IPS-15b (cell line): ENCODE results near the gene KCNQ5.

ENCODE experiments used
- H3K27me3 ChIP-seq: one replicate; pipeline ENCODE4 v1.6.1; 2013; ENCODE audit warnings: low read length; ENCODE audit not compliant: control insufficient read depth, insufficient read depth
- H3K36me3 ChIP-seq: one replicate; pipeline ENCODE4 v1.6.1; 2013; ENCODE audit warnings: low read length; ENCODE audit not compliant: control insufficient read depth, insufficient read depth
- H3K4me1 ChIP-seq: one replicate; pipeline ENCODE4 v1.6.1; 2013; ENCODE audit warnings: mild to moderate bottlenecking, low read length; ENCODE audit not compliant: control insufficient read depth, insufficient read depth
- H3K4me3 ChIP-seq: one replicate; pipeline ENCODE4 v1.5.1; 2013; ENCODE audit warnings: low read depth, low read length
- H3K9ac ChIP-seq: one replicate; pipeline ENCODE4 v1.6.1; 2013; ENCODE audit warnings: low read depth, mild to moderate bottlenecking, low read length
- H3K9me3 ChIP-seq: one replicate; pipeline ENCODE4 v1.6.1; 2013; ENCODE audit warnings: mild to moderate bottlenecking, low read length; ENCODE audit not compliant: control insufficient read depth, insufficient read depth

Gene KCNQ5

DNA sequence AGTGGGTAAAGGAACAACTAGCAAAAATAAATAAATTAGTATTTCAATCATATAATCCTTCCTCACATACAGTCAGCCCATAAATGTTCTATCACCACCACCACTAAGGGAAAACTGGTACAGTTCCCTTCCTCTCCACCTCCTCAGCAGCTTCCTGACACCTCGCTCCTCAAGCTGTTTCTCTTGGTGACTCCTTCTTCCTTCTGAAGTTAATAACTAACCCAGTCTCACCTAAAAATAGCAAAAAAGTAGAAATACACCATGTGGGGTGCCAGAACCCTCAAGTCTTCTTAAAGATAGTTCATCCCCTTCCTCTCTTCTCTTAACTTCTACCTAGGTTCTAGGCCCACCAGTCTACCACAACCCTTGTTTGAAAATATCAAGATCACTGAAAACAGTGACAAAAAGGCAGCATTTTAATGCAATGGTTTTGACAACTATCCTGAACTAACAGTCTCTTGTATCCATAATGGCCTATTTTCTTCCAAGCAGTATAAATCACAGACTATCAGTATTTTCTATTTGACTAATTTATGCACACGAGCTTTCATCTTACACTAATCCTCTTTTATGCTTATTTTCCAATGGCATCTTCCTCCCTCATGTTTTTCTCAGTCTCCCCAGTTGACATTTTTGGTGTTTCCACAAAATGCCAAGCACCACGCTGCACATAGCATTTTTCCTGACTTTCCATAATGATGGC is 518.0 kb downstream of the KCNQ5 start:
- H3K36me3 ChIP-seq = no peaks in the 10 kb centered on the region
- no peaks in the 10 kb centered on the region for H3K4me1 ChIP-seq
- no peak overlapping the region for H3K9ac ChIP-seq
- no peaks in the 10 kb centered on the region for H3K27me3 ChIP-seq
- H3K9me3 ChIP-seq = no peaks in the 10 kb centered on the region
- H3K4me3 ChIP-seq = no peak overlapping the region

GRCh38 chr6:73143551-73143950 is 521.7 kb downstream of the KCNQ5 start:
- Histone ChIP-seq H3K36me3 (no peaks in the 10 kb centered on the region), H3K9ac (no peak overlapping the region), H3K4me3 (no peak overlapping the region)

DNA sequence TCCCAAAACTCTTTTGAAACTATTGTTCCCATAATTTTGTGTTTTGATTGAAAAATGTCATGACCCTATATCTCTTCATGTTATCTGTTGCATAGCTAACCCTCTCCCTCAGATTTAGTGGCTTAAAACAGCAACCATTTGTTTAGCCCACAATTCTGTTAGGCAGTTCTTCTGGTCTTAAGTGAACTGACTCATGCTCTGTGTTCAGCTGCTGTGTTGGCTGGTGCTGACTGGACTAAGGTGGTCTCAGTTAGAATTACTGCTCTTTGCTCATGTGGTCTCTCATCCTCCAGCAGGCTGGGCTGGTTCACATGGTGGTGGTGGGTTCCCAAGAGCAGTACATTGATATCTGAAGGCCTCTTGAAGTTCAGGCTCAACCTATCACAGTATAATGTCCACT is 522.7 kb downstream of the KCNQ5 start:
- Histone ChIP-seq H3K27me3 (no peaks in the 10 kb centered on the region), H3K9ac (no peak overlapping the region), H3K36me3 (no peaks in the 10 kb centered on the region), H3K4me3 (no peak overlapping the region), H3K4me1 (no peaks in the 10 kb centered on the region), H3K9me3 (no peaks in the 10 kb centered on the region)

More at GRCh38 chr6:73143551-73143950, 521.7 kb downstream of the KCNQ5 start:
- no peaks in the 10 kb centered on the region for H3K9me3 ChIP-seq
- no peaks in the 10 kb centered on the region for H3K27me3 ChIP-seq
- H3K4me1 ChIP-seq = no peaks in the 10 kb centered on the region

GRCh38 chr6:73145690-73146089 is 523.8 kb downstream of the KCNQ5 start:
- H3K4me3 ChIP-seq = no peak overlapping the region
- no peaks in the 10 kb centered on the region for H3K27me3 ChIP-seq
- no peaks in the 10 kb centered on the region for H3K4me1 ChIP-seq
- H3K9ac ChIP-seq = no peak overlapping the region
- no peaks in the 10 kb centered on the region for H3K9me3 ChIP-seq
- no peaks in the 10 kb centered on the region for H3K36me3 ChIP-seq

DNA sequence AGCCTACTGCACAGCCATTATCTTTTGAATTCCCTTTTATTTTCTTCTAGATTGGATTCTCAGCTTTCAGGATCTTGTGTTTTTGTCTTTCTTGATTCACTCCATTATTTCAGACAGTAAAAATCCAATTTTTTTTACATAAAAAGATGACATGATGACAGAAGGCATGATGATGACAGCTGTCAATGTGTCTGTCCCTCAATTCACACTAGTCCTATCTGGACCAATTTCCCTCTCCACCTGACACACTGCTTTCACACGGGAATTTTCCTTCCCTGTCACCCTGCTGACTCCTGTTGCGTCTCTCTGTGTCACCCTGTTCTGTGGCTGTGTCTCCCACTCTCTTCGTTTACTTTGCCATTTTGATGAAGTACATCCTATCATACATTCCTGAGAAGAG is 529.9 kb downstream of the KCNQ5 start:
- Histone ChIP-seq H3K4me1 (no peaks in the 10 kb centered on the region), H3K4me3 (no peak overlapping the region), H3K9ac (no peak overlapping the region), H3K9me3 (no peaks in the 10 kb centered on the region), H3K27me3 (no peaks in the 10 kb centered on the region), H3K36me3 (no peaks in the 10 kb centered on the region)

DNA sequence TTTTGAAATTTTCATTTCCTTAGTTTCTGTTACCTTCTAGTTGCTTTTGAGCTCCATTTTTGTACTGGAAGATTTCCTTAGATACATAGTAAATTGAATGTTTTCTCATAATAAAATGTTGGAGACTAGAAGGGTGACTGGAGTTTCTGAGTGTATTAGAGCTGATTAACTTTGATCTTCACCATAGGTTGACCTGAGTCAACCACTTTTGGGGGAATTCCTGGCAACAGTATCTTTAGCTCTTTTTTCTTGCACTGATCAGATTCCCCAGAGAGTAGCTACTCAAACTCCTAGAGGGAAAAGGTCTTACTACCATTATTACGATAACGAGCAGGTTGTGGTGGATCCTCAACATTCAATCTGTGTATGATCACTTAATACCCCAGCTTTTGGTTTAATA is 530.7 kb downstream of the KCNQ5 start:
- Histone ChIP-seq H3K27me3 (no peaks in the 10 kb centered on the region), H3K36me3 (no peaks in the 10 kb centered on the region), H3K9ac (no peak overlapping the region), H3K9me3 (no peaks in the 10 kb centered on the region), H3K4me3 (no peak overlapping the region), H3K4me1 (no peaks in the 10 kb centered on the region)

DNA sequence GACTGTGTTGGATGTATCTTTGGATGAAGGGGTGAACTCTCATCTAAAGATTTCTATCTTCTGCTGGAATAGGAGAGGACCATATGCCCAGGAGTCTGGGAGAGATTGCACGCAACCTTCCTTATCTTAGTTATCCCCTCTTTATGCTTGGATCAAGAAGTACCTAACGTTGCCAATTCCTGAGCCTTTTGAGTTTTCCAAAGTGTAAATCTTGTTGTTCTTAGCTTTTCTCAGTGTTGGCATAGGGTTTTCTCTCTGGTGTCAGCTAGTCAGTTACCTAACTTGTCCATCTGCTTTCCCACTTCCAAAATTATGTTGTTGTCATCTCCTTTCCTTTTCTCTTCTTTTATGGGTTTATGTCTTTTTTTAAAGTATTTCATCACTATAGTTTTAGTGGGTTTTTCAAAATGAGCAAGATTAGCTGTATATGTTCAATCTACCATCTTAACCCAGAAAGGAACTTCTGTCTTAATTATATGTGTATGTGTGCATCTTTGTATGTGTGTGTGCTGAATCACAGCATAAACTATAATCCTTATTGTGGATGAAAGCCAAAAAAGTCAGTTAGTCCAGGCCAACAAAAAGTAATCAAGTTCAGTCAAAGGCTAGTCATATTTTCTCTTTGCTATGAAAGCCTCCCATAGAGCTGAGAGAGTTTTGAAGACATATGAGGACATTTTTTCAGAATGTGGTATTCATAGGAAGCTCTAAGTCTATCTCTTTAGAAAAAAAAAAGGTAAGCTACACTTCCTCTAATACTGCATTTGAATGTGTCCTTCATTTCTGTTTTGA is 531.3 kb downstream of the KCNQ5 start:
- Histone ChIP-seq H3K4me1 (no peaks in the 10 kb centered on the region), H3K9me3 (no peaks in the 10 kb centered on the region)

GRCh38 chr6:73156793-73157767 is 535.2 kb downstream of the KCNQ5 start:
- no peak overlapping the region for H3K4me3 ChIP-seq
- no peaks in the 10 kb centered on the region for H3K4me1 ChIP-seq
- H3K9ac ChIP-seq = no peak overlapping the region
- no peaks in the 10 kb centered on the region for H3K36me3 ChIP-seq
- H3K9me3 ChIP-seq = no peaks in the 10 kb centered on the region
- no peaks in the 10 kb centered on the region for H3K27me3 ChIP-seq

More for the DNA sequence above, 531.3 kb downstream of the KCNQ5 start:
- no peaks in the 10 kb centered on the region for H3K27me3 ChIP-seq
- H3K4me3 ChIP-seq = no peak overlapping the region
- no peaks in the 10 kb centered on the region for H3K36me3 ChIP-seq
- no peak overlapping the region for H3K9ac ChIP-seq

DNA sequence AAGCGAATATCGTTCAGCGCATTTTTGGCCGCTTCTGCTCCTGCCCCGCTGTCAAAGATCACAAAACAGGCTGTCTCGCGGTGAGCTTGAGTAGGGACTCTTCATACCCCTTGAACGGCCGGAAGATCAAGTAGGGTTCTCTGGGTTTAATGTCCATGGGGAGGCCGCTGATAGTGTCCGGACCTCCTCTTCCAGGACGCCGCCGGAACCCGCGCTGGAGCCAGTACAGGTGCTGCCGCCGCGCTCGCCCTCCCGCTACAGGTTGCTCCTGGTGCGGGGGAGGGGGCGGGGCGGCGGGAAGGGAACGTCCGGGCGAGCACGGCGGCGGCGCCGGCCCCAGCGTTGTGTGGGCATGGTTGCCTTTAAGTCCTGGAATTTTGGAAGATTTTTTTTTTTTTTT is 536.0 kb downstream of the KCNQ5 start:
- no peak overlapping the region for H3K4me3 ChIP-seq
- H3K27me3 ChIP-seq = no peaks in the 10 kb centered on the region
- no peaks in the 10 kb centered on the region for H3K36me3 ChIP-seq
- H3K9me3 ChIP-seq = no peaks in the 10 kb centered on the region
- no peak overlapping the region for H3K9ac ChIP-seq
- H3K4me1 ChIP-seq = no peaks in the 10 kb centered on the region

DNA sequence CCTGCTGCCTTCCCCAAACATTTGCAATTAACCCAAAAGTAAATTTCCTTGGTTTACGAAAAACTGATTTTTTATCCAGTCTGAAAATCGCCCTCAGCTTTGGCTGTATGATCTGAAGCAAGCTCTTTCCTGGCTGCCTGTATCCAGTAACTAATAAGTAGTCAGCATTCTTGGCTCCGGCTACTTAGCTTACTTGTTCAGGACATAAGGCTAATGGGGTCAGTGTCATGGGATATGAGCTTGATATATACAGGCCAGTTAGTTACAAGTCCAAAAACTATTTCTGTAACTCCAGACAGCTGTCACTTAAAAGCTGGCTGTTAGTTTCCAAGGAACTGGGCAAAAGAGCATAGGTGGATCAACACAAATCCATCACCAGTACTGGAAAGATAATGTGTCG is 547.2 kb downstream of the KCNQ5 start:
- Histone ChIP-seq H3K36me3 (no peaks in the 10 kb centered on the region), H3K4me3 (no peak overlapping the region), H3K9ac (no peak overlapping the region), H3K4me1 (no peaks in the 10 kb centered on the region), H3K9me3 (no peaks in the 10 kb centered on the region), H3K27me3 (no peaks in the 10 kb centered on the region)

GRCh38 chr6:73169633-73170032 is 547.8 kb downstream of the KCNQ5 start:
- H3K4me3 ChIP-seq = no peak overlapping the region
- no peaks in the 10 kb centered on the region for H3K4me1 ChIP-seq
- H3K36me3 ChIP-seq = no peaks in the 10 kb centered on the region
- no peak overlapping the region for H3K9ac ChIP-seq
- no peaks in the 10 kb centered on the region for H3K27me3 ChIP-seq
- no peaks in the 10 kb centered on the region for H3K9me3 ChIP-seq
